Suprapubic skin (tissue), 4 donors: ENCODE data around the gene CYP46A1.

Experiments
- EP300 ChIP-seq: sonication (generic); formaldehyde crosslinking; IDR thresholded peaks from one replicate; pipeline ENCODE4 v1.6.1; 2017; ENCODE audit warnings: antibody characterized with exemption
- POLR2A ChIP-seq, 2 donors: fragments of 450-650 bp; IDR thresholded peaks; one replicate each; pipeline ENCODE4 v1.6.1; 2017; ENCODE audit warnings: antibody characterized with exemption in 2 of 2, mild to moderate bottlenecking in 2 of 2, moderate library complexity in 2 of 2
- POLR2AphosphoS5 ChIP-seq, 3 donors: sonication (generic); formaldehyde crosslinking; IDR thresholded peaks; one replicate each; pipeline ENCODE4 v1.6.1; 2017; ENCODE audit warnings: antibody characterized with exemption in 3 of 3
- TF ChIP-seq, protein P1 (sequence below), 2 donors: fragments of 200-600 bp in 1 of 2; fragments of 450-650 bp in 1 of 2; sonication (generic) in 1 of 2; IDR thresholded peaks; one replicate each; pipeline ENCODE4 v1.5.1; 2016 to 2019; ENCODE audit warnings: antibody characterized with exemption in 2 of 2, mild to moderate bottlenecking in 1 of 2, moderate library complexity in 1 of 2

DNA sequence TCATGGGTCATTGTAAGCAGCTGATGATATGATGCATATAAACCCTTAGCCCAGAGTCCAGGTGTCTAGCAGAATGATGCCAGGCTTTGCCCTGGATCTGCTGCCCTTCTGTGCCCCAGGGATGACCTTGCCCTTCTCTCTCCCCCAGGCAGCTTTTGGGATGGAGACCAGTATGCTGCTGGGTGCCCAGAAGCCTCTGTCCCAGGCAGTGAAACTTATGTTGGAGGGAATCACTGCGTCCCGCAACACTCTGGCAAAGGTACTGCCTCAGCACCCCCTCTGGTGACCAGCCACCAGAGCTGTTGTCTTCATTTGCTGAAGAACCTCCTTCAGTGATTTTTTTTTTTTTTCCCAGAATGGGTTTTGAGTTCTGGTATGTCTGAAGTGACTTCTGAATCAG lies 23.3 kb downstream of the CYP46A1 start:
- TF ChIP-seq, protein P1, sequence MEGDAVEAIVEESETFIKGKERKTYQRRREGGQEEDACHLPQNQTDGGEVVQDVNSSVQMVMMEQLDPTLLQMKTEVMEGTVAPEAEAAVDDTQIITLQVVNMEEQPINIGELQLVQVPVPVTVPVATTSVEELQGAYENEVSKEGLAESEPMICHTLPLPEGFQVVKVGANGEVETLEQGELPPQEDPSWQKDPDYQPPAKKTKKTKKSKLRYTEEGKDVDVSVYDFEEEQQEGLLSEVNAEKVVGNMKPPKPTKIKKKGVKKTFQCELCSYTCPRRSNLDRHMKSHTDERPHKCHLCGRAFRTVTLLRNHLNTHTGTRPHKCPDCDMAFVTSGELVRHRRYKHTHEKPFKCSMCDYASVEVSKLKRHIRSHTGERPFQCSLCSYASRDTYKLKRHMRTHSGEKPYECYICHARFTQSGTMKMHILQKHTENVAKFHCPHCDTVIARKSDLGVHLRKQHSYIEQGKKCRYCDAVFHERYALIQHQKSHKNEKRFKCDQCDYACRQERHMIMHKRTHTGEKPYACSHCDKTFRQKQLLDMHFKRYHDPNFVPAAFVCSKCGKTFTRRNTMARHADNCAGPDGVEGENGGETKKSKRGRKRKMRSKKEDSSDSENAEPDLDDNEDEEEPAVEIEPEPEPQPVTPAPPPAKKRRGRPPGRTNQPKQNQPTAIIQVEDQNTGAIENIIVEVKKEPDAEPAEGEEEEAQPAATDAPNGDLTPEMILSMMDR (IDR thresholded peaks at IDR 0.05), result no peak
- no peak for TF ChIP-seq POLR2A (IDR thresholded peaks at IDR 0.05)
- no peak for TF ChIP-seq POLR2AphosphoS5 (IDR thresholded peaks at IDR 0.05)
- TF ChIP-seq EP300, result no peak
